Naive thymus-derived CD4-positive, alpha-beta T cell (primary cell): ENCODE data around the gene DDX1. TPM values are rescaled to one million over a fixed set of nuclear protein-coding genes. Genes with fewer than 3 reads are reported as not detected.

ENCODE experiments used
- ATAC-seq: fragments of 150-1000 bp; cut with Tn5 transposase; 2 replicates; pipeline ENCODE4 v1.10.0; 2021; ENCODE audit warnings: mild to moderate bottlenecking, moderate library complexity
- CTCF ChIA-PET: fragments of 350-600 bp; sonication (Branson Sonifier 250); formaldehyde crosslinking; loops from one replicate; lab custom pipeline; 2021; ENCODE audit warnings: antibody characterized with exemption; lab: Charles Lee
- POLR2A ChIA-PET: fragments of 350-600 bp; sonication (Branson Sonifier 250); formaldehyde crosslinking; loops from one replicate; lab custom pipeline; 2021; ENCODE audit warnings: antibody characterized with exemption, inconsistent platforms; lab: Charles Lee
- DNase-seq, 9 donors: peaks; one replicate each; pipeline versions ENCODE4 v3.0.0 to v3.0.0-alpha.2; 2020 to 2022; ENCODE audit warnings: mixed read lengths in 1 of 9
- H3K27ac ChIP-seq: one replicate; pipeline ENCODE4 v1.7.0; 2013; ENCODE audit warnings: mild to moderate bottlenecking, low read depth, low read length, moderate library complexity
- H3K27me3 ChIP-seq, 2 donors: one replicate each; pipeline ENCODE4 v1.7.0; 2013; ENCODE audit warnings: low read length in 2 of 2, mild to moderate bottlenecking in 2 of 2, moderate library complexity in 2 of 2; ENCODE audit not compliant: control insufficient read depth in 2 of 2, insufficient read depth in 2 of 2
- H3K36me3 ChIP-seq, 3 experiments: 1 replicate in 2 of 3; 2 replicates in 1 of 3; pipeline ENCODE4 v1.7.0; 2013; ENCODE audit warnings: low read length in 3 of 3, mild to moderate bottlenecking in 3 of 3, moderate library complexity in 1 of 3; ENCODE audit not compliant: insufficient read depth in 3 of 3, control insufficient read depth in 2 of 3
- H3K4me1 ChIP-seq, 2 donors: one replicate each; pipeline ENCODE4 v1.7.0; 2013; ENCODE audit warnings: low read length in 2 of 2, mild to moderate bottlenecking in 2 of 2, moderate library complexity in 1 of 2; ENCODE audit not compliant: control insufficient read depth in 2 of 2, insufficient read depth in 2 of 2
- H3K4me3 ChIP-seq: 2 replicates; pipeline ENCODE4 v1.7.0; 2013; ENCODE audit warnings: mild to moderate bottlenecking, low read length
- H3K9me3 ChIP-seq, 3 experiments: 1 replicate in 2 of 3; 2 replicates in 1 of 3; pipeline ENCODE4 v1.7.0; 2013; ENCODE audit warnings: low read length in 3 of 3; ENCODE audit not compliant: control insufficient read depth in 2 of 3
- H3K27ac Mint-ChIP-seq, 9 donors: one replicate each; pipeline ENCODE4 v1.8.0; 2020 to 2022; ENCODE audit warnings: mixed read lengths in 9 of 9, mild to moderate bottlenecking in 8 of 9, moderate library complexity in 5 of 9, inconsistent platforms in 2 of 9
- H3K27me3 Mint-ChIP-seq, 5 donors: one replicate each; pipeline ENCODE4 v1.8.0; 2021 to 2022; ENCODE audit warnings: mixed read lengths in 5 of 5, mild to moderate bottlenecking in 1 of 5
- H3K36me3 Mint-ChIP-seq, 5 donors: one replicate each; pipeline ENCODE4 v1.8.0; 2020 to 2022; ENCODE audit warnings: mixed read lengths in 5 of 5, mild to moderate bottlenecking in 3 of 5, inconsistent platforms in 1 of 5
- H3K4me1 Mint-ChIP-seq, 7 donors: one replicate each; pipeline ENCODE4 v1.8.0; 2020 to 2022; ENCODE audit warnings: mixed read lengths in 7 of 7, mild to moderate bottlenecking in 3 of 7, inconsistent platforms in 1 of 7
- H3K4me3 Mint-ChIP-seq, 10 donors: one replicate each; pipeline ENCODE4 v1.8.0; 2020 to 2022; ENCODE audit warnings: mild to moderate bottlenecking in 10 of 10, mixed read lengths in 10 of 10, moderate library complexity in 6 of 10, inconsistent platforms in 2 of 10
- H3K9me3 Mint-ChIP-seq, 11 donors: one replicate each; pipeline ENCODE4 v1.8.0; 2020 to 2022; ENCODE audit warnings: mixed read lengths in 11 of 11, mild to moderate bottlenecking in 4 of 11, inconsistent platforms in 1 of 11, moderate library complexity in 1 of 11
- intact Hi-C, 2 donors: fragments of 100-400 bp; cut with micrococcal nuclease; formaldehyde crosslinking; loops; one replicate each; pipeline ENCODE4 v1.15.1; 2023
- polyA plus RNA-seq, 2 donors: library from polyadenylated mRNA; unstranded; fragments of 300-500 nt; fragmentation: Illumina TruSeq; gene quantifications; one replicate each; pipeline ENCODE4 v1.2.3, GENCODE V29; 2021
- total RNA-seq, 6 experiments: library from RNA in 5 of 6; stranded (reverse) in 5 of 6; gene quantifications; 1 replicate in 5 of 6; 2 replicates in 1 of 6; pipeline ENCODE4 v1.2.3 and lab custom pipeline; 2021 to 2026

The DDX1 gene
- total and polyA plus RNA-seq, 7 experiments from 2014 or later = 30.2 to 75.7 (median 58.0) TPM

GRCh38 chr2:15580451-15580850 lies 11.2 kb upstream of the DDX1 start:
- ATAC-seq (no peak), DNase-seq (no peak)
- POLR2A ChIA-PET = no interaction called here
- H3K9me3 ChIP-seq = no peaks in the 10 kb centered on the region
- H3K4me3 Mint-ChIP-seq = no peak overlapping the region
- H3K27ac Mint-ChIP-seq = no peak overlapping the region
- intact Hi-C loops = no loop called here
- H3K4me1 ChIP-seq = no peaks in the 10 kb centered on the region
- no peaks in the 10 kb centered on the region for H3K4me1 Mint-ChIP-seq
- no peaks in the 10 kb centered on the region for H3K36me3 ChIP-seq
- no peaks in the 10 kb centered on the region for H3K27me3 ChIP-seq
- H3K9me3 Mint-ChIP-seq = no peaks in the 10 kb centered on the region
- peaks cover 0 to 19% (median 0%) of the 10 kb centered on the region in 5 donors for H3K27me3 Mint-ChIP-seq
- H3K36me3 Mint-ChIP-seq = no peaks in the 10 kb centered on the region
- H3K27ac ChIP-seq = no peak overlapping the region
- CTCF ChIA-PET = no interaction called here
- no peak overlapping the region for H3K4me3 ChIP-seq

GRCh38 chr2:15582710-15583357 lies 8.8 kb upstream of the DDX1 start:
- Mint-ChIP-seq H3K9me3 (no peaks in the 10 kb centered on the region), H3K36me3 (no peaks in the 10 kb centered on the region), H3K4me1 (no peaks in the 10 kb centered on the region), H3K27ac (no peak overlapping the region), H3K27me3 (peaks cover 0 to 23% (median 0%) of the 10 kb centered on the region in 5 donors), H3K4me3 (no peak overlapping the region)
- ChIA-PET CTCF (no interaction called here), POLR2A (no interaction called here)
- no peaks in the 10 kb centered on the region for H3K9me3 ChIP-seq
- DNase-seq (no peak), ATAC-seq (no peak)
- intact Hi-C loops = no loop called here
- no peak overlapping the region for H3K27ac ChIP-seq
- no peak overlapping the region for H3K4me3 ChIP-seq
- no peaks in the 10 kb centered on the region for H3K36me3 ChIP-seq
- no peaks in the 10 kb centered on the region for H3K4me1 ChIP-seq
- H3K27me3 ChIP-seq = no peaks in the 10 kb centered on the region

GRCh38 chr2:15583826-15584225 lies 7.8 kb upstream of the DDX1 start:
- no peak overlapping the region for H3K4me3 ChIP-seq
- ATAC-seq (no peak), DNase-seq (no peak)
- H3K27me3 ChIP-seq = no peaks in the 10 kb centered on the region
- ChIA-PET CTCF (interaction anchor here (1.2 kb wide), 1 partner anchor 8 kb away, joined by 5 read pairs; no protein-coding TSS in a partner anchor), POLR2A (interaction anchor here (0.6 kb wide), 1 partner anchor 17 kb away, joined by 3 read pairs; no protein-coding TSS in a partner anchor)
- peaks cover 0 to 23% (median 0%) of the 10 kb centered on the region in 5 donors for H3K27me3 Mint-ChIP-seq
- H3K27ac Mint-ChIP-seq = no peak overlapping the region
- H3K4me3 Mint-ChIP-seq = no peak overlapping the region
- H3K36me3 ChIP-seq = no peaks in the 10 kb centered on the region
- H3K27ac ChIP-seq = no peak overlapping the region
- no peaks in the 10 kb centered on the region for H3K4me1 ChIP-seq
- H3K36me3 Mint-ChIP-seq = no peaks in the 10 kb centered on the region
- no peaks in the 10 kb centered on the region for H3K9me3 Mint-ChIP-seq
- intact Hi-C loops = no loop called here
- H3K4me1 Mint-ChIP-seq = no peaks in the 10 kb centered on the region
- H3K9me3 ChIP-seq = no peaks in the 10 kb centered on the region

GRCh38 chr2:15584316-15584715 lies 7.4 kb upstream of the DDX1 start:
- ChIA-PET CTCF (interaction anchor here (1.2 kb wide), 1 partner anchor 9 kb away, joined by 5 read pairs; no protein-coding TSS in a partner anchor), POLR2A (interaction anchor here (0.6 kb wide), 1 partner anchor 17 kb away, joined by 3 read pairs; no protein-coding TSS in a partner anchor)
- no peaks in the 10 kb centered on the region for H3K36me3 ChIP-seq
- no peaks in the 10 kb centered on the region for H3K4me1 ChIP-seq
- Mint-ChIP-seq H3K4me1 (peaks cover 0 to 3% (median 1%) of the 10 kb centered on the region in 7 donors), H3K4me3 (no peak overlapping the region), H3K27me3 (peaks cover 0 to 23% (median 0%) of the 10 kb centered on the region in 5 donors), H3K36me3 (no peaks in the 10 kb centered on the region), H3K9me3 (no peaks in the 10 kb centered on the region), H3K27ac (no peak overlapping the region)
- H3K27me3 ChIP-seq = no peaks in the 10 kb centered on the region
- H3K9me3 ChIP-seq = no peaks in the 10 kb centered on the region
- no peak overlapping the region for H3K4me3 ChIP-seq
- DNase-seq = no peak
- intact Hi-C loops = no loop called here
- no peak for ATAC-seq
- H3K27ac ChIP-seq = no peak overlapping the region

- H3K9me3 Mint-ChIP-seq = no peaks in the 10 kb centered on the region
- Histone ChIP-seq H3K36me3 (no peaks in the 10 kb centered on the region), H3K4me1 (no peaks in the 10 kb centered on the region), H3K9me3 (no peaks in the 10 kb centered on the region), H3K4me3 (no peak overlapping the region), H3K27ac (no peak overlapping the region), H3K27me3 (no peaks in the 10 kb centered on the region)
- H3K27ac Mint-ChIP-seq = no peak overlapping the region
- DNase-seq (no peak), ATAC-seq (no peak)
- ChIA-PET CTCF (interaction anchor here (1.2 kb wide), 1 partner anchor 9 kb away, joined by 5 read pairs; no protein-coding TSS in a partner anchor), POLR2A (no interaction called here)
- no peak overlapping the region for H3K4me3 Mint-ChIP-seq
- peaks cover 0 to 23% (median 0%) of the 10 kb centered on the region in 5 donors for H3K27me3 Mint-ChIP-seq
- intact Hi-C loops = no loop called here
- H3K36me3 Mint-ChIP-seq = no peaks in the 10 kb centered on the region
- peaks cover 0 to 8% (median 4%) of the 10 kb centered on the region in 7 donors for H3K4me1 Mint-ChIP-seq
These were observed 6.8 kb upstream of the DDX1 start for GRCh38 chr2:15584767-15585469.

GRCh38 chr2:15588329-15588919 lies 3.2 kb upstream of the DDX1 start:
- Histone ChIP-seq H3K4me3 (no peak overlapping the region), H3K9me3 (no peaks in the 10 kb centered on the region), H3K27ac (no peak overlapping the region), H3K36me3 (peaks cover 0 to 6% (median 0%) of the 10 kb centered on the region in 3 experiments), H3K4me1 (peaks cover 0 to 5% of the 10 kb centered on the region in 2 donors), H3K27me3 (no peaks in the 10 kb centered on the region)
- POLR2A ChIA-PET = interaction anchor here (0.7 kb wide), 1 partner anchor 27 kb away, joined by 4 read pairs; no protein-coding TSS in a partner anchor
- no peaks in the 10 kb centered on the region for H3K36me3 Mint-ChIP-seq
- H3K4me3 Mint-ChIP-seq = peak overlapping the region in 1 of 10 donors; percentile 26
- H3K4me1 Mint-ChIP-seq = peaks cover 14 to 34% (median 24%) of the 10 kb centered on the region in 7 donors
- H3K9me3 Mint-ChIP-seq = no peaks in the 10 kb centered on the region
- intact Hi-C loops = no loop called here
- no peak overlapping the region for H3K27ac Mint-ChIP-seq
- ATAC-seq = no peak
- CTCF ChIA-PET = interaction anchor here (0.8 to 1.8 kb wide), 2 partner anchors 11 to 21 kb away, joined by 3 to 5 read pairs; no protein-coding TSS in a partner anchor
- peaks cover 0 to 14% (median 0%) of the 10 kb centered on the region in 5 donors for H3K27me3 Mint-ChIP-seq
- DNase-seq = peak in 1 of 9 donors; percentile 4
